OCI-LY1 (cell line): Measurements from ENCODE around the gene PIGQ.
"Not testable (repeated sequence)": the region's sequence is repeated elsewhere in the genome, so short reads cannot be mapped to it uniquely, and the experiment has no call there.

Experiments used
- H2AFZ ChIP-seq: fragments of 200-600 bp; sonication (generic), shearing (Covaris generic); 2 replicates; pipeline ENCODE4 v1.6.0; 2014; ENCODE audit warnings: antibody characterized with exemption, mild to moderate bottlenecking, low read length
- H3F3A ChIP-seq: fragments of 200-600 bp; sonication (generic), shearing (Covaris generic); 2 replicates; pipeline ENCODE4 v1.6.0; 2014; ENCODE audit warnings: mild to moderate bottlenecking, antibody characterized with exemption, low read length, moderate library complexity; ENCODE audit not compliant: insufficient read depth
- H3K27ac ChIP-seq: fragments of 200-600 bp; sonication (generic); 2 replicates; pipeline ENCODE4 v1.5.1; 2014; ENCODE audit warnings: low read length, mixed run types, mild to moderate bottlenecking, low read depth; ENCODE audit not compliant: poor library complexity, severe bottlenecking
- H3K27me3 ChIP-seq: fragments of 200-600 bp; sonication (generic); 2 replicates; pipeline ENCODE4 v1.6.0; 2014; ENCODE audit warnings: antibody characterized with exemption, mild to moderate bottlenecking, low read length, moderate library complexity; ENCODE audit not compliant: insufficient read depth
- H3K36me3 ChIP-seq: fragments of 200-600 bp; sonication (generic); 2 replicates; pipeline ENCODE4 v1.6.1; 2014; ENCODE audit warnings: mild to moderate bottlenecking, antibody characterized with exemption, low read length, moderate library complexity, mixed read lengths; ENCODE audit not compliant: insufficient read depth
- H3K4me1 ChIP-seq: fragments of 200-600 bp; sonication (generic); 2 replicates; pipeline ENCODE4 v1.5.1; 2014; ENCODE audit warnings: mild to moderate bottlenecking, low read length, moderate library complexity; ENCODE audit not compliant: insufficient read depth, severe bottlenecking
- H3K4me2 ChIP-seq: fragments of 200-600 bp; sonication (generic), shearing (Covaris generic); 2 replicates; pipeline ENCODE4 v1.6.1; 2014; ENCODE audit warnings: low read length
- H3K4me3 ChIP-seq: fragments of 200-600 bp; sonication (generic); 2 replicates; pipeline ENCODE4 v1.5.1; 2014; ENCODE audit warnings: low read length, low read depth, mild to moderate bottlenecking, mixed read lengths; ENCODE audit not compliant: poor library complexity, severe bottlenecking
- H3K79me2 ChIP-seq: fragments of 200-600 bp; shearing (Covaris generic); 2 replicates; pipeline ENCODE4 v1.6.1; 2016; ENCODE audit warnings: mixed run types, low read length, mixed read lengths; ENCODE audit not compliant: insufficient read depth
- H3K9ac ChIP-seq: fragments of 200-600 bp; sonication (generic), shearing (Covaris generic); 2 replicates; pipeline ENCODE4 v1.6.1; 2014; ENCODE audit warnings: mild to moderate bottlenecking, low read length, mixed read lengths
- H3K9me2 ChIP-seq: fragments of 200-600 bp; sonication (generic), shearing (Covaris generic); 2 replicates; pipeline ENCODE4 v1.6.1; 2014; ENCODE audit warnings: low read depth, mild to moderate bottlenecking, low read length, mixed read lengths
- H3K9me3 ChIP-seq: fragments of 200-600 bp; shearing (Covaris generic); 2 replicates; pipeline ENCODE4 v1.6.1; 2014; ENCODE audit warnings: low read length, mixed read lengths
- H4K20me1 ChIP-seq: fragments of 200-600 bp; sonication (generic), shearing (Covaris generic); 2 replicates; pipeline ENCODE4 v1.6.0; 2016; ENCODE audit warnings: mild to moderate bottlenecking, low read length; ENCODE audit not compliant: insufficient read depth
- EZH2 ChIP-seq: fragments of 200-600 bp; sonication (generic), shearing (Covaris generic); IDR thresholded peaks from 2 replicates; pipeline ENCODE4 v1.8.0; 2017; ENCODE audit warnings: borderline replicate concordance, mixed run types, mild to moderate bottlenecking, antibody characterized with exemption, low read length, moderate library complexity, mixed read lengths
- TF ChIP-seq, protein P1 (sequence below): fragments of 200-600 bp; sonication (generic), shearing (Covaris generic); IDR thresholded peaks from 2 replicates; pipeline ENCODE4 v1.5.1; 2017; ENCODE audit warnings: mild to moderate bottlenecking, antibody characterized with exemption, low read length, moderate library complexity, mixed read lengths

Gene PIGQ

DNA sequence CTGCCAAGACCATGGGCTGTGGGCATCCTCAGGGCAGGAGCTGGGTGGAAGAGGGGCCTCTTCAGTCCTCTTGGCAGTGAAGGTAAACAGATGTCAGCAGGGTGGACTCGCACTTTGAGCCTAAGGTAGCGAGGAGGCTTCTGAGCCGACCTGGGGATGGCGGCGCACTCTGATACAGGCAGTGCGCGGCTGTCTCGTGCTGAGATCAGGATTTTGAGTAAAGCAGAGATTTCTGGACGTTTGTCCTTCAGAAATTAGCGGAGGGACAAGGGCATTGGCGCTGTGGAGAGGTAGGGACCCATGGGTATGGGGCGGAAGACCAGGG, 26.9 kb downstream of the PIGQ start:
- no peak overlapping the region for H3K4me3 ChIP-seq
- H3K27me3 ChIP-seq = no peaks in the 10 kb centered on the region
- peaks cover 3% of the 10 kb centered on the region; the same call in 1 of the 2 replicates for H3K36me3 ChIP-seq
- H3K9me2 ChIP-seq = no peaks in the 10 kb centered on the region
- no peak overlapping the region for H3K4me2 ChIP-seq
- no peak overlapping the region for H2AFZ ChIP-seq
- H3K4me1 ChIP-seq = peaks cover 18% of the 10 kb centered on the region
- H4K20me1 ChIP-seq = no peaks in the 10 kb centered on the region
- H3K9ac ChIP-seq = no peak overlapping the region
- H3K9me3 ChIP-seq = no peaks in the 10 kb centered on the region
- TF ChIP-seq, protein P1, sequence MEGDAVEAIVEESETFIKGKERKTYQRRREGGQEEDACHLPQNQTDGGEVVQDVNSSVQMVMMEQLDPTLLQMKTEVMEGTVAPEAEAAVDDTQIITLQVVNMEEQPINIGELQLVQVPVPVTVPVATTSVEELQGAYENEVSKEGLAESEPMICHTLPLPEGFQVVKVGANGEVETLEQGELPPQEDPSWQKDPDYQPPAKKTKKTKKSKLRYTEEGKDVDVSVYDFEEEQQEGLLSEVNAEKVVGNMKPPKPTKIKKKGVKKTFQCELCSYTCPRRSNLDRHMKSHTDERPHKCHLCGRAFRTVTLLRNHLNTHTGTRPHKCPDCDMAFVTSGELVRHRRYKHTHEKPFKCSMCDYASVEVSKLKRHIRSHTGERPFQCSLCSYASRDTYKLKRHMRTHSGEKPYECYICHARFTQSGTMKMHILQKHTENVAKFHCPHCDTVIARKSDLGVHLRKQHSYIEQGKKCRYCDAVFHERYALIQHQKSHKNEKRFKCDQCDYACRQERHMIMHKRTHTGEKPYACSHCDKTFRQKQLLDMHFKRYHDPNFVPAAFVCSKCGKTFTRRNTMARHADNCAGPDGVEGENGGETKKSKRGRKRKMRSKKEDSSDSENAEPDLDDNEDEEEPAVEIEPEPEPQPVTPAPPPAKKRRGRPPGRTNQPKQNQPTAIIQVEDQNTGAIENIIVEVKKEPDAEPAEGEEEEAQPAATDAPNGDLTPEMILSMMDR = no peak
- no peak for TF ChIP-seq EZH2
- H3K79me2 ChIP-seq = no peaks in the 10 kb centered on the region
- no peaks in the 10 kb centered on the region for H3F3A ChIP-seq
- H3K27ac ChIP-seq = no peak overlapping the region

DNA sequence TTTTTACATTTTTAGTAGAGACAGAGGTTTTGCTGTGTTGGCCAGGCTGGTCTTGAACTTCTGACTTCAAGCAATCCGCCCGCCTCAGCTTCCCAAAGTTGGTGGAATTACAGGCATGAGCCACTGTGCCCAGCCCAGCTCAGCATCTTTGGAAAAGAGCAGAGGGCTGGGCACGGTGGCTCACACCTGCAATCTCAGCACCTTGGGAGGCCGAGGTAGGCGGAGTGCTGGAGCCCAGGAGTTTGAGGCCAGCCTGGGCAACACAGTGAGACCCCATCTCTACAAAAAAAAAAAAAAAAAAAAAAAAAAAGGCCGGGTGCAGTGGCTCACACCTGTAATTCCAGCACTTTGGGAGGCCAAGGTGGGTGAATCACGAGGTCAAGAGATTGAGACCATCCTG, 27.9 kb downstream of the PIGQ start:
- H4K20me1 ChIP-seq, H3K4me2 ChIP-seq, H3K9me2 ChIP-seq, H3K36me3 ChIP-seq, H3K9me3 ChIP-seq, H3K9ac ChIP-seq, H2AFZ ChIP-seq, H3K79me2 ChIP-seq, H3K27me3 ChIP-seq, H3K27ac ChIP-seq, H3F3A ChIP-seq, H3K4me3 ChIP-seq: not testable (repeated sequence)
- H3K4me1 ChIP-seq = peaks cover 13% of the 10 kb centered on the region

GRCh38 chr16:598823-599739, 29.3 kb downstream of the PIGQ start:
- Histone ChIP-seq H3K27me3 (no peaks in the 10 kb centered on the region), H3K79me2 (no peaks in the 10 kb centered on the region), H3K27ac (no peak overlapping the region), H3K4me3 (no peak overlapping the region), H3K9ac (no peak overlapping the region), H3K9me3 (no peaks in the 10 kb centered on the region), H2AFZ (no peak overlapping the region), H3K9me2 (no peaks in the 10 kb centered on the region), H3F3A (no peaks in the 10 kb centered on the region), H3K4me2 (no peak overlapping the region), H3K36me3 (peaks cover 3% of the 10 kb centered on the region; the same call in 1 of the 2 replicates), H3K4me1 (no peaks in the 10 kb centered on the region), H4K20me1 (no peaks in the 10 kb centered on the region)
- TF ChIP-seq EZH2 = no peak
- TF ChIP-seq, protein P1 = no peak

GRCh38 chr16:600781-601180, 31.0 kb downstream of the PIGQ start:
- H3K4me2 ChIP-seq = no peak overlapping the region
- H3K36me3 ChIP-seq = peaks cover 3% of the 10 kb centered on the region
- H3K9me3 ChIP-seq = peaks cover 4% of the 10 kb centered on the region; the same call in 1 of the 2 replicates
- no peaks in the 10 kb centered on the region for H3K4me1 ChIP-seq
- no peaks in the 10 kb centered on the region for H3K79me2 ChIP-seq
- H4K20me1 ChIP-seq = no peaks in the 10 kb centered on the region
- H3K27me3 ChIP-seq = no peaks in the 10 kb centered on the region
- no peak overlapping the region for H3K9ac ChIP-seq
- no peak overlapping the region for H2AFZ ChIP-seq
- no peaks in the 10 kb centered on the region for H3K9me2 ChIP-seq
- no peak overlapping the region for H3K27ac ChIP-seq
- TF ChIP-seq, protein P1 = peak; percentile 57
- TF ChIP-seq EZH2 = no peak
- no peaks in the 10 kb centered on the region for H3F3A ChIP-seq
- no peak overlapping the region for H3K4me3 ChIP-seq
